Heart right ventricle (tissue), 16 donors: ENCODE measurements around the gene NHS. TPM values are rescaled to one million over a fixed set of nuclear protein-coding genes. Genes with fewer than 3 reads are reported as not detected.

ENCODE experiments used
- ATAC-seq, 8 donors: fragments of 200-7000 bp; cut with Tn5 transposase; one replicate each; pipeline ENCODE4 v1.9.1; 2020; ENCODE audit warnings: mild to moderate bottlenecking in 8 of 8, moderate library complexity in 8 of 8, moderate number of reproducible peaks in 1 of 8
- DNase-seq, 2 donors: peaks; one replicate each; pipeline ENCODE4 v3.0.0-alpha.2; 2020
- H3K27ac ChIP-seq, 10 donors: fragments of 200-600 bp; sonication (generic) in 2 of 10; one replicate each; pipeline versions ENCODE4 v1.5.0 to v1.8.0; 2020 to 2022; ENCODE audit warnings: mild to moderate bottlenecking in 3 of 10
- H3K27me3 ChIP-seq, 7 donors: fragments of 200-600 bp; one replicate each; pipeline ENCODE4 v1.8.0; 2021 to 2022; ENCODE audit warnings: mild to moderate bottlenecking in 2 of 7
- H3K36me3 ChIP-seq, 9 donors: fragments of 200-600 bp; sonication (generic) in 1 of 9; one replicate each; pipeline versions ENCODE4 v1.5.0 to v1.8.0; 2020 to 2022; ENCODE audit warnings: mild to moderate bottlenecking in 2 of 9
- H3K4me1 ChIP-seq, 9 donors: fragments of 200-600 bp; sonication (generic) in 1 of 9; one replicate each; pipeline versions ENCODE4 v1.5.0 to v1.8.0; 2020 to 2022; ENCODE audit warnings: mild to moderate bottlenecking in 4 of 9
- H3K4me3 ChIP-seq, 10 donors: fragments of 200-600 bp; sonication (generic) in 2 of 10; one replicate each; pipeline versions ENCODE4 v1.5.0 to v1.8.0; 2020 to 2022; ENCODE audit warnings: mild to moderate bottlenecking in 7 of 10, moderate library complexity in 2 of 10
- H3K9me3 ChIP-seq, 11 donors: fragments of 200-600 bp in 10 of 11; sonication (generic) in 2 of 11; one replicate each; pipeline versions ENCODE4 v1.5.0 to v1.8.0; 2013 to 2022; ENCODE audit warnings: mild to moderate bottlenecking in 2 of 11, control low read depth in 1 of 11, moderate library complexity in 1 of 11
- CTCF ChIP-seq, 9 donors: fragments of 200-600 bp; sonication (generic) in 2 of 9; IDR thresholded peaks; one replicate each; pipeline versions ENCODE4 v1.5.0 to v1.8.0; 2021 to 2022; ENCODE audit warnings: antibody characterized with exemption in 9 of 9, mild to moderate bottlenecking in 5 of 9, moderate library complexity in 1 of 9
- WGBS, 2 donors: extraction: QIAGEN DNeasy Blood & Tissue Kit; methylation state at CpG; one replicate each; pipeline ENCODE4 v1.1.7; 2013; ENCODE audit warnings: inconsistent platforms in 1 of 2; 5-methylcytosine and 5-hydroxymethylcytosine counted together
- intact Hi-C, 10 donors: fragments of 100-400 bp; cut with DNase I; formaldehyde crosslinking; loops; one replicate each; pipeline versions ENCODE4 v1.11.1 to v1.14.2; 2022
- polyA plus RNA-seq, 2 donors: library from polyadenylated mRNA; stranded (reverse); fragments of 200-250 nt; gene quantifications; one replicate each; pipeline ENCODE4 v1.2.3, GENCODE V29; 2013
- total RNA-seq, 10 donors: library from RNA; stranded (reverse); fragmentation: NEBNext Ultra II Directional in 3 of 10; extraction: Animal tissue kit (Norgen Biotek cat#: 25700) in 3 of 10; gene quantifications; one replicate each; pipeline versions ENCODE4 v1.2.1 to v1.2.4, GENCODE V29; 2021 to 2023
- donor health status: Arrhythmogenic right ventricular cardiomyopathy.
- donor health status: ischemic (EF 13 %, LVEDD 7.1; RV severe dilation, severe dysfunction).
- donor health status: healthy with polysubstance abuse.
- donor health status: DM: no; HTN: yes; CAD: no.
- donor health status: DM: no; HTN: no; CAD: no.
- donor health status: ischemic (EF 25% LVEDD 6.9; RV normal size, moderate dysfunction).
- donor health status: ischemic (EF 25% LVEDD 5.7; RV mildly dilated, moderate dysfunction).
- donor health status: healthy.
- donor health status: DM: yes; HTN: yes; CAD: no.
- donor health status: Ischemic cardiomyopathy.
- donor health status: ischemic (EF 35%, LVEDD 5.7; RV mildly dilated, moderate dysfunction).
- donor health status: nonischemic (EF 11% LVEDD 7.7; RV severe dilation, severe dysfunction).
- donor health status: DM: yes; HTN: yes; CAD: no.
- donor health status: PGD.
- donor health status: ischemic (EF 29% LVEDD 5.4; RV normal size, mild dysfunction).
- donor health status: nonischemic (EF 23%, LVEDD 6.1; RV moderate dilation, normal function).

NHS gene
- total and polyA plus RNA-seq, 12 donors: 0.20 to 2.7 (median 1.2) TPM

GRCh38 chrX:17397074-17397473 is 22.1 kb downstream of the NHS start:
- TF ChIP-seq CTCF (IDR thresholded peaks at IDR 0.05): no peak
- DNase-seq (no peak), ATAC-seq (no peak)
- peaks cover 0 to 9% (median 0%) of the 10 kb centered on the region in 11 donors for H3K9me3 ChIP-seq
- peaks cover 0 to 14% (median 0%) of the 10 kb centered on the region in 7 donors for H3K27me3 ChIP-seq
- no peak overlapping the region for H3K4me3 ChIP-seq
- no peaks in the 10 kb centered on the region for H3K36me3 ChIP-seq
- intact Hi-C loops: no loop called here
- 54 to 56% methylated on average over 2 of the region's 2 CpGs for WGBS, 2 donors
- no peak overlapping the region for H3K27ac ChIP-seq
- no peaks in the 10 kb centered on the region for H3K4me1 ChIP-seq

GRCh38 chrX:17403189-17403691 is 28.2 kb downstream of the NHS start:
- Histone ChIP-seq H3K36me3 (no peaks in the 10 kb centered on the region), H3K4me3 (no peak overlapping the region), H3K27ac (peak overlapping the region in 1 of 10 donors; percentile 31), H3K27me3 (peaks cover 0 to 24% (median 0%) of the 10 kb centered on the region in 7 donors), H3K9me3 (peaks cover 0 to 7% (median 0%) of the 10 kb centered on the region in 11 donors), H3K4me1 (no peaks in the 10 kb centered on the region)
- intact Hi-C loops: no loop called here
- DNase-seq: no peak
- WGBS, 2 donors: 25 to 47% methylated on average over 2 of the region's 2 CpGs
- ATAC-seq: peak in 3 of 8 donors; percentile 62 to 81 (median 62)
- TF ChIP-seq CTCF (IDR thresholded peaks at IDR 0.05): no peak

GRCh38 chrX:17403972-17404371 is 29.0 kb downstream of the NHS start:
- H3K27ac ChIP-seq: no peak overlapping the region
- intact Hi-C loops: no loop called here
- TF ChIP-seq CTCF (IDR thresholded peaks at IDR 0.05): no peak
- H3K4me3 ChIP-seq: no peak overlapping the region
- no peaks in the 10 kb centered on the region for H3K36me3 ChIP-seq
- H3K4me1 ChIP-seq: no peaks in the 10 kb centered on the region
- H3K9me3 ChIP-seq: no peaks in the 10 kb centered on the region
- H3K27me3 ChIP-seq: peaks cover 0 to 20% (median 0%) of the 10 kb centered on the region in 7 donors
- DNase-seq (no peak), ATAC-seq (no peak)
- WGBS, 2 donors: 64 to 75% methylated on average over 3 of the region's 3 CpGs

- Histone ChIP-seq H3K36me3 (no peaks in the 10 kb centered on the region), H3K27me3 (peaks cover 0 to 17% (median 0%) of the 10 kb centered on the region in 7 donors), H3K4me3 (no peak overlapping the region), H3K4me1 (no peaks in the 10 kb centered on the region), H3K27ac (no peak overlapping the region), H3K9me3 (no peaks in the 10 kb centered on the region)
- ATAC-seq: no peak
- WGBS, 2 donors: 89 to 93% methylated on average over 4 to 5 of the region's 5 CpGs
- TF ChIP-seq CTCF (IDR thresholded peaks at IDR 0.05): no peak
- intact Hi-C loops: no loop called here
- DNase-seq: no peak
Measured at GRCh38 chrX:17405225-17405969, 30.4 kb downstream of the NHS start.
